ENCODE measurements around the gene PARP3. TPM values are rescaled to one million over a fixed set of nuclear protein-coding genes. Genes with fewer than 3 reads are reported as not detected.

The PARP3 gene
- total and polyA plus RNA-seq, 9 of the 15 experiments (the other 6 are each of a cell fraction or from before 2014, with no cell fraction given), result 0.46 to 6.6 (median 4.5) TPM

DNA sequence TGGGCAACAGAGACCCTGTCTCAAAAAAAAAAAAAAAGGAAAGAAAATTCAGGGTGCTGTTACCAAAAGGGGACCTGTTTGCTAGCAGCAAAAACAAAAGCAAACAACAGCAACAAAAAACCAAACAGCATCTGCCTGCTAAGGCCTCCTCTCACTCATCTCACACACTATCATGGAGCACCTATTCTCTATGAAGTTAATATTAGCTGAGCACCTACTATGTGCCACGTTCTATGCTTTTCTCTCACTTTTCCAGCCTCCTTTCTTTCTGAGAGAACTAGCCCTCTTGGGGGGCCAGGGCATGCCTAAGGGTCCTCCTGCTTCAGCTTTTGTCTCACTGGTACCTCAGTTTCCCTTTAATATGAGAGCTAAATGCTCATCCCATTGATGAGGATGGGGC is 12.6 kb downstream of the PARP3 start:
- H3K27ac ChIP-seq (ENCODE audit: extremely low read depth, low read depth, low read length), result no peak overlapping the region
- FAIRE-seq, result no peak
- peaks cover 0 to 7% of the 10 kb centered on the region in 2 experiments; a peak in 1 of 5 replicates for H3K4me1 ChIP-seq (replicated peaks in 1 of 2; ENCODE audit: control insufficient read depth in 2 of 2, insufficient read depth in 2 of 2, low read length in 2 of 2)
- CTCF ChIA-PET (ENCODE audit: low intra/inter-chr PET ratio), result no interaction called here
- H4K20me1 ChIP-seq (replicated peaks; ENCODE audit: control insufficient read depth, insufficient read depth, low read length), result no peaks in the 10 kb centered on the region
- H3K9ac ChIP-seq (ENCODE audit: insufficient read depth in 1 of 2, low read depth in 2 of 2, low read length in 2 of 2), result no peak overlapping the region
- intact Hi-C loops (cut with micrococcal nuclease), result no loop called here
- H2AFZ ChIP-seq (ENCODE audit: low read depth, low read length), result no peak overlapping the region
- H3K36me3 ChIP-seq (ENCODE audit: control insufficient read depth, insufficient read depth, low read length), result no peaks in the 10 kb centered on the region
- TF ChIP-seq ZKSCAN1 (IDR thresholded peaks at IDR 0.05; ENCODE audit: low read depth, low read length), result peak; percentile 15; the same call in 1 of the 2 replicates
- no peak for TF ChIP-seq STAG1 (CRISPR knock-in tag; IDR thresholded peaks at IDR 0.05; ENCODE audit: borderline replicate concordance)
- peaks cover 0 to 4% of the 10 kb centered on the region in 2 experiments; a peak in 2 of 5 replicates for H3K27me3 ChIP-seq (ENCODE audit: control insufficient read depth in 2 of 2, insufficient read depth in 2 of 2, low read length in 2 of 2)
- H3K4me2 ChIP-seq (ENCODE audit: insufficient read depth, low read length), result no peak overlapping the region
- H3K9me1 ChIP-seq (ENCODE audit: control insufficient read depth, insufficient read depth, low read length), result no peaks in the 10 kb centered on the region
- POLR2A ChIA-PET, result interaction anchor here (0.6 to 1.1 kb wide), 4 partner anchors 10 to 104 kb away, joined by 3 to 5 read pairs (median 4); partner anchors contain the start of gene PARP3
- no peak for DNase-seq (ENCODE audit: extremely low read depth in 1 of 4, low spot score in 3 of 4)
- no peaks in the 10 kb centered on the region for H3K79me2 ChIP-seq (ENCODE audit: control insufficient read depth, insufficient read depth, low read length)
- WGBS (ENCODE audit: insufficient coverage, low coverage, missing lambda C conversion rate), result 11% methylated on average over 1 of the region's 1 CpG
- in situ Hi-C loops (cut with MboI), result no loop called here
- no peaks in the 10 kb centered on the region for H3K9me3 ChIP-seq (replicated peaks; ENCODE audit: control insufficient read depth, insufficient read depth, low read depth, low read length)
- no peak for ATAC-seq
- BruUV-seq (replicated peaks), result no TSS peak
- no peak overlapping the region for H3K4me3 ChIP-seq

DNA sequence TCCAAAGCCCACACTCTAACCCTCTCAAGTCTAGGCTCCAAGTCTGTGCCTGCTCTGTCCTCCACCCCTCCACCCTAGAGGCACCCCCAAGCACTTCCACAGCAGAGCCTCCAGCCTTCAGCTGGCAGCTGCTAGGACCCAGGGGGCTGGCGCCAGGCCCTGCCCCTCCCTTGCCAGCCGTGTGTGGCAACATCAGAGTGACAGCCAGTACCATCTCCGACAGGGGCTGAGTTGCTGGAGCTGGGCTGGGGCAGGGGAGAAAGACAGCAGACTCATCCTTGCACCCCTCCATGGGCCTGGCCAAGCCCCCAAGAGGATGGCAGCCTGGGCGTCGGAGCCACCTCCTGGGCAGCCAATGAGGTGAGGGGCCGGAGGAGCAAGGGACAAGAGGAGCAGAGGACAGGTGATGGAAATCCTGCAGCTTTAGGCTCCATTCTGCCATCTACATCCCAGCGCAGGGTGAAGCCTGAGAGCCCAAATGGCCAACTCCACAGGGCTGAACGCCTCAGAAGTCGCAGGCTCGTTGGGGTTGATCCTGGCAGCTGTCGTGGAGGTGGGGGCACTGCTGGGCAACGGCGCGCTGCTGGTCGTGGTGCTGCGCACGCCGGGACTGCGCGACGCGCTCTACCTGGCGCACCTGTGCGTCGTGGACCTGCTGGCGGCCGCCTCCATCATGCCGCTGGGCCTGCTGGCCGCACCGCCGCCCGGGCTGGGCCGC is 13.2 kb downstream of the PARP3 start, which contains the start of gene GPR62:
GPR62 (plus strand) TSS at position 207 of the 718 bp plus-strand sequence; CDS start at position 479, 272 bp downstream.
- intact Hi-C loops (cut with micrococcal nuclease), result no loop called here
- Histone ChIP-seq H3K4me1 (replicated peaks in 1 of 2; ENCODE audit: control insufficient read depth in 2 of 2, insufficient read depth in 2 of 2, low read length in 2 of 2) (peaks cover 0 to 9% of the 10 kb centered on the region in 2 experiments; a peak in 1 of 5 replicates), H4K20me1 (replicated peaks; ENCODE audit: control insufficient read depth, insufficient read depth, low read length) (no peaks in the 10 kb centered on the region), H3K4me3 (no peak within 1 kb of the TSS), H3K4me2 (ENCODE audit: insufficient read depth, low read length) (no peak within 1 kb of the TSS), H3K36me3 (ENCODE audit: control insufficient read depth, insufficient read depth, low read length) (no peaks in the 10 kb centered on the region), H3K27ac (ENCODE audit: extremely low read depth, low read depth, low read length) (no peak within 1 kb of the TSS), H3K27me3 (ENCODE audit: control insufficient read depth in 2 of 2, insufficient read depth in 2 of 2, low read length in 2 of 2) (peaks cover 0 to 4% of the 10 kb centered on the region in 2 experiments; a peak in 2 of 5 replicates), H3K9me1 (ENCODE audit: control insufficient read depth, insufficient read depth, low read length) (no peaks in the 10 kb centered on the region), H3K9me3 (replicated peaks; ENCODE audit: control insufficient read depth, insufficient read depth, low read depth, low read length) (no peaks in the 10 kb centered on the region), H3K9ac (ENCODE audit: insufficient read depth in 1 of 2, low read depth in 2 of 2, low read length in 2 of 2) (no peak within 1 kb of the TSS), H2AFZ (ENCODE audit: low read depth, low read length) (no peak within 1 kb of the TSS), H3K79me2 (ENCODE audit: control insufficient read depth, insufficient read depth, low read length) (no peaks in the 10 kb centered on the region)
- CTCF ChIA-PET (ENCODE audit: low intra/inter-chr PET ratio), result no interaction called here
- FAIRE-seq, result no peak
- DNase-seq (ENCODE audit: extremely low read depth in 1 of 4, low spot score in 3 of 4), result no peak
- whole genome bisulfite sequencing (ENCODE audit: insufficient coverage, low coverage, missing lambda C conversion rate), result 45% methylated on average over 11 of the region's 33 CpGs
- POLR2A ChIA-PET, result no interaction called here
- no TSS peak for BruUV-seq (replicated peaks)
- no peak for TF ChIP-seq EHMT2 (IDR thresholded peaks at IDR 0.05)
- TF ChIP-seq, protein P1, sequence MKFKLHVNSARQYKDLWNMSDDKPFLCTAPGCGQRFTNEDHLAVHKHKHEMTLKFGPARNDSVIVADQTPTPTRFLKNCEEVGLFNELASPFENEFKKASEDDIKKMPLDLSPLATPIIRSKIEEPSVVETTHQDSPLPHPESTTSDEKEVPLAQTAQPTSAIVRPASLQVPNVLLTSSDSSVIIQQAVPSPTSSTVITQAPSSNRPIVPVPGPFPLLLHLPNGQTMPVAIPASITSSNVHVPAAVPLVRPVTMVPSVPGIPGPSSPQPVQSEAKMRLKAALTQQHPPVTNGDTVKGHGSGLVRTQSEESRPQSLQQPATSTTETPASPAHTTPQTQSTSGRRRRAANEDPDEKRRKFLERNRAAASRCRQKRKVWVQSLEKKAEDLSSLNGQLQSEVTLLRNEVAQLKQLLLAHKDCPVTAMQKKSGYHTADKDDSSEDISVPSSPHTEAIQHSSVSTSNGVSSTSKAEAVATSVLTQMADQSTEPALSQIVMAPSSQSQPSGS (CRISPR knock-in tag; IDR thresholded peaks at IDR 0.05), result no peak
- TF ChIP-seq NFYB (IDR thresholded peaks at IDR 0.05; ENCODE audit: extremely low read depth, insufficient read length), result no peak
- TF ChIP-seq TAF15 (IDR thresholded peaks at IDR 0.05; ENCODE audit: low read depth, low read length), result no peak
- no peak for TF ChIP-seq ZSCAN29 (IDR thresholded peaks at IDR 0.05)
- no peak for TF ChIP-seq HDAC3 (IDR thresholded peaks at IDR 0.05; ENCODE audit: borderline replicate concordance, partially characterized antibody)
- TF ChIP-seq BMI1 (IDR thresholded peaks at IDR 0.05; ENCODE audit: low read length), result no peak
- no peak for TF ChIP-seq ZNF699 (CRISPR knock-in tag; IDR thresholded peaks at IDR 0.05; ENCODE audit: insufficient replicate concordance)
- in situ Hi-C loops (cut with MboI), result no loop called here
- ATAC-seq, result no peak
